Endothelial cell of umbilical vein (primary cell): ENCODE results near the gene SLC47A2. TPM values are rescaled to one million over a fixed set of nuclear protein-coding genes. Genes with fewer than 3 reads are reported as not detected.

Experiments used
- BruUV-seq: library from RNA; stranded (reverse); fragments of 400-500 nt; replicated peaks from 2 replicates; lab custom pipeline; 2021; lab: Mats Ljungman, UMichigan
- CTCF ChIA-PET: fragments of 300-600, 350-600 bp; sonication (Branson Sonifier 250); formaldehyde crosslinking; loops from one replicate; lab custom pipeline; 2021; ENCODE audit warnings: antibody characterized with exemption, inconsistent platforms; lab: Charles Lee
- POLR2A ChIA-PET: fragments of 300-600, 350-600 bp; sonication (Branson Sonifier 250); formaldehyde crosslinking; loops from one replicate; lab custom pipeline; 2021; ENCODE audit warnings: antibody characterized with exemption, inconsistent platforms; lab: Charles Lee
- DNase-seq: peaks from one replicate; pipeline ENCODE4 v3.0.0-alpha.2; 2011; ENCODE audit warnings: low read depth, low spot score
- FAIRE-seq: peaks from 2 replicates; lab custom pipeline; 2011; peaks lifted over from hg19 to GRCh38; lab: Jason Lieb, UNC
- H2AFZ ChIP-seq: 2 replicates; pipeline ENCODE4 v1.6.0; 2012; ENCODE audit warnings: low read depth, low read length, control low read depth, inconsistent platforms
- H3K27ac ChIP-seq: 2 replicates; pipeline ENCODE4 v1.5.1; 2011; ENCODE audit warnings: low read depth, mild to moderate bottlenecking, control low read depth, low read length, moderate library complexity; ENCODE audit not compliant: insufficient read depth
- H3K27me3 ChIP-seq, 2 experiments: 2 replicates each; pipeline versions ENCODE4 v1.6.0 to v1.6.1; 2011; ENCODE audit warnings: low read length in 2 of 2, mixed read lengths in 1 of 2; ENCODE audit not compliant: control insufficient read depth in 2 of 2, insufficient read depth in 2 of 2
- H3K36me3 ChIP-seq, 2 experiments: 2 replicates in 1 of 2; 3 replicates in 1 of 2; pipeline ENCODE4 v1.5.1; 2011; ENCODE audit warnings: low read length in 2 of 2, mild to moderate bottlenecking in 1 of 2, moderate library complexity in 1 of 2; ENCODE audit not compliant: control insufficient read depth in 2 of 2, insufficient read depth in 2 of 2; ENCODE audit errors: extremely low read depth in 1 of 2
- H3K4me1 ChIP-seq: 3 replicates; pipeline ENCODE4 v1.5.1; 2011; ENCODE audit warnings: mild to moderate bottlenecking, low read length; ENCODE audit not compliant: control insufficient read depth, insufficient read depth; ENCODE audit errors: extremely low read depth
- H3K4me2 ChIP-seq: 2 replicates; pipeline ENCODE4 v1.6.1; 2011; ENCODE audit warnings: low read length, control low read depth, mixed read lengths; ENCODE audit not compliant: insufficient read depth
- H3K4me3 ChIP-seq, 3 experiments: fragments of 200-600 bp in 1 of 3; sonication (generic), shearing (Covaris generic) in 1 of 3; replicated peaks in 1 of 3; 2 replicates each; pipeline ENCODE4 v1.5.1; 2011 to 2016; ENCODE audit warnings: control low read depth in 3 of 3, low read length in 3 of 3, mild to moderate bottlenecking in 2 of 3, inconsistent platforms in 1 of 3, low read depth in 1 of 3, moderate library complexity in 1 of 3; ENCODE audit not compliant: insufficient read depth in 1 of 3
- H3K79me2 ChIP-seq: 2 replicates; pipeline ENCODE4 v1.6.0; 2012; ENCODE audit warnings: low read length, inconsistent platforms; ENCODE audit not compliant: control insufficient read depth, insufficient read depth
- H3K9ac ChIP-seq: replicated peaks from 2 replicates; pipeline ENCODE3; 2011; ENCODE audit warnings: low read length, control low read depth; ENCODE audit not compliant: insufficient read depth; ENCODE audit errors: extremely low read depth
- H3K9me1 ChIP-seq: replicated peaks from 3 replicates; pipeline ENCODE4 v1.6.0; 2011; ENCODE audit warnings: mild to moderate bottlenecking, low read length; ENCODE audit not compliant: control insufficient read depth, insufficient read depth; ENCODE audit errors: extremely low read depth
- H3K9me3 ChIP-seq: replicated peaks from 2 replicates; pipeline ENCODE4 v1.5.1; 2012; ENCODE audit warnings: low read length, inconsistent platforms; ENCODE audit not compliant: control insufficient read depth, insufficient read depth
- H4K20me1 ChIP-seq: replicated peaks from 2 replicates; pipeline ENCODE3; 2011; ENCODE audit warnings: mild to moderate bottlenecking, low read length; ENCODE audit not compliant: control insufficient read depth, insufficient read depth; ENCODE audit errors: extremely low read depth
- EZH2 ChIP-seq: IDR thresholded peaks from 2 replicates; pipeline ENCODE4 v1.6.1; 2012; ENCODE audit warnings: borderline replicate concordance, low read depth, mild to moderate bottlenecking, moderate library complexity, low read length, inconsistent platforms; ENCODE audit not compliant: severe bottlenecking
- FOS ChIP-seq: IDR thresholded peaks from 2 replicates; pipeline ENCODE4 v1.6.1; 2011; ENCODE audit warnings: mild to moderate bottlenecking, low read length, moderate library complexity, borderline replicate concordance; ENCODE audit not compliant: insufficient read depth
- GATA2 ChIP-seq: IDR thresholded peaks from 2 replicates; pipeline ENCODE4 v1.7.0; 2011; ENCODE audit warnings: low read depth, mild to moderate bottlenecking, moderate library complexity, mixed read lengths, low read length; ENCODE audit not compliant: insufficient read length, insufficient read depth
- JUN ChIP-seq: IDR thresholded peaks from 2 replicates; pipeline ENCODE4 v1.6.1; 2011; ENCODE audit warnings: borderline replicate concordance, low read depth; ENCODE audit not compliant: insufficient read length, insufficient read depth
- MYC ChIP-seq: IDR thresholded peaks from one replicate; pipeline ENCODE4 v1.6.1; 2011; ENCODE audit warnings: mild to moderate bottlenecking, low read depth, low read length
- POLR2A ChIP-seq: IDR thresholded peaks from 2 replicates; pipeline ENCODE4 v1.6.1; 2012; ENCODE audit warnings: low read depth, mild to moderate bottlenecking, control low read depth, low read length
- POLR2AphosphoS5 ChIP-seq: IDR thresholded peaks from 2 replicates; pipeline ENCODE4 v1.6.1; 2012; ENCODE audit warnings: low read depth, mild to moderate bottlenecking, control low read depth, low read length, moderate library complexity; ENCODE audit not compliant: insufficient read depth
- dilution Hi-C: fragments of 300-500 bp; cut with MboI; formaldehyde crosslinking; loops from one replicate; pipeline ENCODE4 v1.15.0; 2019; ENCODE audit warnings: low sequenced_read_pairs; ENCODE audit not compliant: extremely low pct_ligation_motif_present
- intact Hi-C: fragments of 100-400 bp; cut with micrococcal nuclease; formaldehyde crosslinking; loops from one replicate; pipeline ENCODE4 v1.10.0; 2022
- polyA plus RNA-seq, 4 experiments: library from polyadenylated mRNA; depleted of rRNA in 3 of 4; stranded (reverse) in 3 of 4; unstranded in 1 of 4; fragments of >200 nt; gene quantifications; 2 replicates each; pipeline versions ENCODE4 v1.2.1 to v1.2.3, GENCODE V29; 2011 to 2012; ENCODE audit warnings: missing spikeins in 1 of 4
- total RNA-seq: library from RNA; stranded (reverse); gene quantifications from 2 replicates; pipeline ENCODE4 v1.2.3, GENCODE V29; 2021
- TF ChIP-seq, protein P1 (sequence below), 2 donors: IDR thresholded peaks; 1 replicate in 1 of 2; 2 replicates in 1 of 2; pipeline ENCODE4 v1.5.1; 2011; ENCODE audit warnings: low read length in 2 of 2, mild to moderate bottlenecking in 2 of 2, moderate library complexity in 2 of 2, control low read depth in 1 of 2, inconsistent platforms in 1 of 2, low read depth in 1 of 2; ENCODE audit not compliant: insufficient read depth in 1 of 2; ENCODE audit errors: extremely low read depth in 1 of 2
- TF ChIP-seq, protein P2 (sequence below): IDR thresholded peaks from 2 replicates; pipeline ENCODE4 v1.6.1; 2011; ENCODE audit not compliant: insufficient read depth, insufficient read length

Gene SLC47A2
- total and polyA plus RNA-seq, 2 donors (not counting 3 experiments of a cell fraction or from before 2014, with no cell fraction given), result not detected

DNA sequence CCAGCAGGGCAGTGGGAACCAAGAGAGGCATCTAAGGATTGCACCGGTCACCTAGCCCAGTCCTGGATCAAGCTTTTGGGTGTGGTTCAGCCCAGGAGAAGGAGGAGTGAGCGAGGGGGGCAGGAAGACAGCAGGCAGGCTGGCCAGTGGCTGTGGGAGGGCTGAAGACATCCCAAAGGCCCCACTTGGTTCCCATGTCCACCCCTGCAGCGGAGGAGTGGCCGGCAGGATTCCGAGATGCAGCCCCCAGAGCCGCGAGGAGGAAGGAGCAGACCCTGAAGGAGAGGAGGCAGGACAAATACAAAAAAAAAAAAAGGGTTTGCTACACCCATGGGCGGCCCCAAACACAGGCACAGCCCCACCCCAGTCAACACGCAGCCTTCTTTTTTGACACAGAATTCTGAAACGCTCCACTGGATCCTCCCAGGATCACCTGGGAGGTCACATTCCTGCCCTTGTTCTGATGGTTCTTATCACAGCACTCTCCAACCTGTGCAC lies 1.1 kb upstream of the SLC47A2 start:
- no peak overlapping the region for H3K9ac ChIP-seq
- no peaks in the 10 kb centered on the region for H3K36me3 ChIP-seq
- no peaks in the 10 kb centered on the region for H3K4me1 ChIP-seq
- dilution Hi-C loops, result no loop called here
- no peak overlapping the region for H3K4me3 ChIP-seq
- no peak overlapping the region for H2AFZ ChIP-seq
- H4K20me1 ChIP-seq, result no peaks in the 10 kb centered on the region
- H3K9me3 ChIP-seq, result no peaks in the 10 kb centered on the region
- TF ChIP-seq GATA2 (no peak), POLR2A (no peak)
- FAIRE-seq, result no peak
- DNase-seq, result no peak
- H3K9me1 ChIP-seq, result no peaks in the 10 kb centered on the region
- no peak overlapping the region for H3K4me2 ChIP-seq
- H3K79me2 ChIP-seq, result no peaks in the 10 kb centered on the region
- no peak overlapping the region for H3K27ac ChIP-seq
- H3K27me3 ChIP-seq, result no peaks in the 10 kb centered on the region
- intact Hi-C loops, result no loop called here
- ChIA-PET POLR2A (no interaction called here), CTCF (interaction anchor here (1.6 kb wide), 1 partner anchor 45 kb away, joined by 4 read pairs; no protein-coding TSS in a partner anchor)
- no TSS peak for BruUV-seq

DNA sequence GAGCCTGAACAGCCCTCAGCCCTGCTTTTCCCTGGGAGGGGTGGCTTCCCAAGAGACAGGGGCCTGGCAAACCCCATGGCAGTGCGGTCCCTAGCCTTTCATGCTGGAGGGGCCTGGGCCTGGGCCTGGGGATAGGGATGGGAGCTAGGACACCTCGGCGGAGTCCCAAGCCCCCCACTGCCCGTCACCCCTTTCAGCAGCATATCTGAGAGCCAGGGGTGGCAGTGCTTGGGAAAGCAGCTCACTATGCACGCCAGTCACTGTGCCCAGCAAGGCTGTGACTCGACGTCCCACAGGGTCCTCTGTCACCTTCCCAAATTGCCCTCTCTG lies 612 bp upstream of the SLC47A2 start:
- no peaks in the 10 kb centered on the region for H3K4me1 ChIP-seq
- FAIRE-seq (no peak), DNase-seq (no peak)
- ChIA-PET POLR2A (no interaction called here), CTCF (interaction anchor here (1.6 kb wide), 1 partner anchor 45 kb away, joined by 4 read pairs; no protein-coding TSS in a partner anchor)
- no peaks in the 10 kb centered on the region for H3K9me1 ChIP-seq
- no peaks in the 10 kb centered on the region for H4K20me1 ChIP-seq
- H3K4me2 ChIP-seq, result no peak overlapping the region
- H3K4me3 ChIP-seq, result no peak overlapping the region
- no peak overlapping the region for H2AFZ ChIP-seq
- BruUV-seq, result no TSS peak
- intact Hi-C loops, result no loop called here
- H3K27ac ChIP-seq, result no peak overlapping the region
- H3K27me3 ChIP-seq, result no peaks in the 10 kb centered on the region
- H3K9ac ChIP-seq, result no peak overlapping the region
- H3K36me3 ChIP-seq, result no peaks in the 10 kb centered on the region
- H3K9me3 ChIP-seq, result no peaks in the 10 kb centered on the region
- dilution Hi-C loops, result no loop called here
- no peak for TF ChIP-seq POLR2AphosphoS5
- TF ChIP-seq EZH2, result no peak
- TF ChIP-seq, protein P1, sequence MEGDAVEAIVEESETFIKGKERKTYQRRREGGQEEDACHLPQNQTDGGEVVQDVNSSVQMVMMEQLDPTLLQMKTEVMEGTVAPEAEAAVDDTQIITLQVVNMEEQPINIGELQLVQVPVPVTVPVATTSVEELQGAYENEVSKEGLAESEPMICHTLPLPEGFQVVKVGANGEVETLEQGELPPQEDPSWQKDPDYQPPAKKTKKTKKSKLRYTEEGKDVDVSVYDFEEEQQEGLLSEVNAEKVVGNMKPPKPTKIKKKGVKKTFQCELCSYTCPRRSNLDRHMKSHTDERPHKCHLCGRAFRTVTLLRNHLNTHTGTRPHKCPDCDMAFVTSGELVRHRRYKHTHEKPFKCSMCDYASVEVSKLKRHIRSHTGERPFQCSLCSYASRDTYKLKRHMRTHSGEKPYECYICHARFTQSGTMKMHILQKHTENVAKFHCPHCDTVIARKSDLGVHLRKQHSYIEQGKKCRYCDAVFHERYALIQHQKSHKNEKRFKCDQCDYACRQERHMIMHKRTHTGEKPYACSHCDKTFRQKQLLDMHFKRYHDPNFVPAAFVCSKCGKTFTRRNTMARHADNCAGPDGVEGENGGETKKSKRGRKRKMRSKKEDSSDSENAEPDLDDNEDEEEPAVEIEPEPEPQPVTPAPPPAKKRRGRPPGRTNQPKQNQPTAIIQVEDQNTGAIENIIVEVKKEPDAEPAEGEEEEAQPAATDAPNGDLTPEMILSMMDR (IDR thresholded peaks at IDR 0.05; ENCODE audit: extremely low read depth in 1 of 2, insufficient read depth in 1 of 2, low read depth in 1 of 2, low read length in 2 of 2), result no peak
- TF ChIP-seq JUN, result no peak
- TF ChIP-seq MYC, result no peak
- TF ChIP-seq, protein P2, sequence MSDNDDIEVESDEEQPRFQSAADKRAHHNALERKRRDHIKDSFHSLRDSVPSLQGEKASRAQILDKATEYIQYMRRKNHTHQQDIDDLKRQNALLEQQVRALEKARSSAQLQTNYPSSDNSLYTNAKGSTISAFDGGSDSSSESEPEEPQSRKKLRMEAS, result no peak
- no peak for TF ChIP-seq FOS
- no peak for TF ChIP-seq POLR2A
- no peak for TF ChIP-seq GATA2
- H3K79me2 ChIP-seq, result no peaks in the 10 kb centered on the region
